Astrocyte (in vitro differentiated cells and primary cell): ENCODE data around the gene DOK6. TPM values are rescaled to one million over a fixed set of nuclear protein-coding genes. Genes with fewer than 3 reads are reported as not detected.

Experiments
- DNase-seq: peaks from one replicate; pipeline ENCODE4 v3.0.0-alpha.2; 2010; ENCODE audit warnings: low read depth
- FAIRE-seq: peaks from 2 replicates; lab custom pipeline; 2011; peaks lifted over from hg19 to GRCh38; lab: Jason Lieb, UNC
- H2AFZ ChIP-seq: 2 replicates; pipeline ENCODE4 v1.6.0; 2012; ENCODE audit warnings: low read depth, low read length, inconsistent platforms
- H3K27ac ChIP-seq: 2 replicates; pipeline ENCODE4 v1.5.1; 2011; ENCODE audit warnings: low read depth, low read length, inconsistent platforms
- H3K27me3 ChIP-seq: 2 replicates; pipeline ENCODE4 v1.6.0; 2011; ENCODE audit warnings: low read length, inconsistent platforms; ENCODE audit not compliant: insufficient read depth
- H3K36me3 ChIP-seq: 2 replicates; pipeline ENCODE4 v1.5.1; 2011; ENCODE audit warnings: low read length, inconsistent platforms; ENCODE audit not compliant: insufficient read depth
- H3K4me1 ChIP-seq: 2 replicates; pipeline ENCODE4 v1.5.1; 2011; ENCODE audit warnings: low read length, inconsistent platforms; ENCODE audit not compliant: insufficient read depth
- H3K4me2 ChIP-seq: 2 replicates; pipeline ENCODE4 v1.6.0; 2012; ENCODE audit warnings: low read length, inconsistent platforms
- H3K4me3 ChIP-seq: 2 replicates; pipeline ENCODE4 v1.5.1; 2011; ENCODE audit warnings: low read depth, mild to moderate bottlenecking, low read length, inconsistent platforms; ENCODE audit not compliant: insufficient read depth
- H3K79me2 ChIP-seq: 2 replicates; pipeline ENCODE4 v1.6.0; 2012; ENCODE audit warnings: mild to moderate bottlenecking, low read length, inconsistent platforms; ENCODE audit not compliant: insufficient read depth
- H3K9ac ChIP-seq: 2 replicates; pipeline ENCODE4 v1.6.0; 2012; ENCODE audit warnings: mild to moderate bottlenecking, low read length, inconsistent platforms
- H3K9me3 ChIP-seq: 2 replicates; pipeline ENCODE4 v1.5.1; 2012; ENCODE audit warnings: low read depth, mild to moderate bottlenecking, low read length, inconsistent platforms; ENCODE audit not compliant: insufficient read depth
- H4K20me1 ChIP-seq: 2 replicates; pipeline ENCODE4 v1.6.0; 2012; ENCODE audit warnings: low read length, inconsistent platforms; ENCODE audit not compliant: insufficient read depth
- H3K27ac Mint-ChIP-seq: one replicate; pipeline ENCODE4 v1.8.0; 2021; ENCODE audit warnings: mild to moderate bottlenecking, mixed read lengths; ENCODE audit not compliant: unreplicated experiment
- H3K27me3 Mint-ChIP-seq: one replicate; pipeline ENCODE4 v1.8.0; 2021; ENCODE audit warnings: low read depth, mixed read lengths; ENCODE audit not compliant: unreplicated experiment
- H3K36me3 Mint-ChIP-seq: one replicate; pipeline ENCODE4 v1.8.0; 2021; ENCODE audit warnings: low read depth, mixed read lengths; ENCODE audit not compliant: unreplicated experiment
- H3K4me1 Mint-ChIP-seq: one replicate; pipeline ENCODE4 v1.8.0; 2021; ENCODE audit warnings: low read depth, mixed read lengths; ENCODE audit not compliant: unreplicated experiment
- H3K4me3 Mint-ChIP-seq: one replicate; pipeline ENCODE4 v1.8.0; 2021; ENCODE audit warnings: mild to moderate bottlenecking, moderate library complexity, mixed read lengths; ENCODE audit not compliant: unreplicated experiment
- H3K9me3 Mint-ChIP-seq: one replicate; pipeline ENCODE4 v1.8.0; 2021; ENCODE audit warnings: mild to moderate bottlenecking, mixed read lengths; ENCODE audit not compliant: unreplicated experiment
- EZH2 ChIP-seq: IDR thresholded peaks from 2 replicates; pipeline ENCODE4 v1.6.1; 2012; ENCODE audit warnings: mild to moderate bottlenecking, low read length, inconsistent platforms; ENCODE audit not compliant: insufficient read depth
- total RNA-seq: library from RNA; stranded (reverse); gene quantifications from 2 replicates; pipeline ENCODE4 v1.2.1, GENCODE V29; 2021
- TF ChIP-seq, protein P1 (sequence below): IDR thresholded peaks from 2 replicates; pipeline ENCODE4 v1.5.1; 2011; ENCODE audit warnings: low read depth, mild to moderate bottlenecking, inconsistent platforms, low read length, moderate library complexity; ENCODE audit not compliant: insufficient read depth

DOK6 gene
- total RNA-seq, 1 donor from 2014 or later, result 2.9 TPM

GRCh38 chr18:69586537-69586936 lies 185.8 kb downstream of the DOK6 start:
- H4K20me1 ChIP-seq, result no peaks in the 10 kb centered on the region
- no peaks in the 10 kb centered on the region for H3K9me3 ChIP-seq
- no peak overlapping the region for H3K4me3 ChIP-seq
- H3K27me3 Mint-ChIP-seq, result no peaks in the 10 kb centered on the region
- no peaks in the 10 kb centered on the region for H3K9me3 Mint-ChIP-seq
- H3K79me2 ChIP-seq, result no peaks in the 10 kb centered on the region
- H3K4me2 ChIP-seq, result no peak overlapping the region
- FAIRE-seq (no peak), DNase-seq (no peak)
- no peak for TF ChIP-seq EZH2
- TF ChIP-seq, protein P1, sequence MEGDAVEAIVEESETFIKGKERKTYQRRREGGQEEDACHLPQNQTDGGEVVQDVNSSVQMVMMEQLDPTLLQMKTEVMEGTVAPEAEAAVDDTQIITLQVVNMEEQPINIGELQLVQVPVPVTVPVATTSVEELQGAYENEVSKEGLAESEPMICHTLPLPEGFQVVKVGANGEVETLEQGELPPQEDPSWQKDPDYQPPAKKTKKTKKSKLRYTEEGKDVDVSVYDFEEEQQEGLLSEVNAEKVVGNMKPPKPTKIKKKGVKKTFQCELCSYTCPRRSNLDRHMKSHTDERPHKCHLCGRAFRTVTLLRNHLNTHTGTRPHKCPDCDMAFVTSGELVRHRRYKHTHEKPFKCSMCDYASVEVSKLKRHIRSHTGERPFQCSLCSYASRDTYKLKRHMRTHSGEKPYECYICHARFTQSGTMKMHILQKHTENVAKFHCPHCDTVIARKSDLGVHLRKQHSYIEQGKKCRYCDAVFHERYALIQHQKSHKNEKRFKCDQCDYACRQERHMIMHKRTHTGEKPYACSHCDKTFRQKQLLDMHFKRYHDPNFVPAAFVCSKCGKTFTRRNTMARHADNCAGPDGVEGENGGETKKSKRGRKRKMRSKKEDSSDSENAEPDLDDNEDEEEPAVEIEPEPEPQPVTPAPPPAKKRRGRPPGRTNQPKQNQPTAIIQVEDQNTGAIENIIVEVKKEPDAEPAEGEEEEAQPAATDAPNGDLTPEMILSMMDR, result no peak
- H3K9ac ChIP-seq, result no peak overlapping the region
- H3K27ac Mint-ChIP-seq, result no peak overlapping the region
- H3K27me3 ChIP-seq, result no peaks in the 10 kb centered on the region
- H3K36me3 ChIP-seq, result no peaks in the 10 kb centered on the region
- no peak overlapping the region for H3K27ac ChIP-seq
- H3K4me1 ChIP-seq, result no peaks in the 10 kb centered on the region
- no peaks in the 10 kb centered on the region for H3K4me1 Mint-ChIP-seq
- H3K36me3 Mint-ChIP-seq, result no peaks in the 10 kb centered on the region
- H2AFZ ChIP-seq, result no peak overlapping the region
- no peak overlapping the region for H3K4me3 Mint-ChIP-seq

GRCh38 chr18:69588301-69588700 lies 187.6 kb downstream of the DOK6 start:
- Mint-ChIP-seq H3K4me3 (no peak overlapping the region), H3K4me1 (no peaks in the 10 kb centered on the region), H3K27ac (no peak overlapping the region), H3K9me3 (no peaks in the 10 kb centered on the region), H3K36me3 (no peaks in the 10 kb centered on the region), H3K27me3 (no peaks in the 10 kb centered on the region)
- FAIRE-seq (no peak), DNase-seq (no peak)
- H2AFZ ChIP-seq, result no peak overlapping the region
- H3K27ac ChIP-seq, result no peak overlapping the region
- TF ChIP-seq EZH2, result no peak
- TF ChIP-seq, protein P1, result no peak
- H3K79me2 ChIP-seq, result no peaks in the 10 kb centered on the region
- no peak overlapping the region for H3K4me2 ChIP-seq
- H4K20me1 ChIP-seq, result no peaks in the 10 kb centered on the region
- no peaks in the 10 kb centered on the region for H3K9me3 ChIP-seq
- H3K27me3 ChIP-seq, result no peaks in the 10 kb centered on the region
- no peak overlapping the region for H3K9ac ChIP-seq
- no peak overlapping the region for H3K4me3 ChIP-seq
- no peaks in the 10 kb centered on the region for H3K4me1 ChIP-seq
- no peaks in the 10 kb centered on the region for H3K36me3 ChIP-seq

GRCh38 chr18:69590150-69590549 lies 189.5 kb downstream of the DOK6 start:
- Mint-ChIP-seq H3K36me3 (no peaks in the 10 kb centered on the region), H3K4me1 (no peaks in the 10 kb centered on the region), H3K4me3 (no peak overlapping the region), H3K9me3 (no peaks in the 10 kb centered on the region), H3K27me3 (no peaks in the 10 kb centered on the region), H3K27ac (no peak overlapping the region)
- Histone ChIP-seq H3K4me2 (no peak overlapping the region), H3K9me3 (no peaks in the 10 kb centered on the region), H3K27me3 (no peaks in the 10 kb centered on the region), H3K36me3 (no peaks in the 10 kb centered on the region), H3K4me3 (no peak overlapping the region), H3K27ac (no peak overlapping the region), H3K9ac (no peak overlapping the region), H4K20me1 (no peaks in the 10 kb centered on the region), H3K4me1 (no peaks in the 10 kb centered on the region), H3K79me2 (no peaks in the 10 kb centered on the region), H2AFZ (no peak overlapping the region)
- TF ChIP-seq EZH2, result no peak
- TF ChIP-seq, protein P1, result no peak
- FAIRE-seq (no peak), DNase-seq (peak; percentile 45)
